CD14-positive monocyte (primary cell): ENCODE measurements around the gene MRPL23. TPM values are rescaled to one million over a fixed set of nuclear protein-coding genes. Genes with fewer than 3 reads are reported as not detected.

Source experiments
- DNase-seq, 3 donors: peaks; one replicate each; pipeline ENCODE4 v3.0.0-alpha.2; 2011 to 2022
- H2AFZ ChIP-seq: 2 replicates; pipeline ENCODE4 v1.6.0; 2012; ENCODE audit warnings: mild to moderate bottlenecking, low read depth, low read length, inconsistent platforms; ENCODE audit not compliant: insufficient read depth, poor library complexity, severe bottlenecking
- H3K27ac ChIP-seq, 2 donors: 1 replicate in 1 of 2; 2 replicates in 1 of 2; pipeline ENCODE4 v1.5.1; 2012 to 2013; ENCODE audit warnings: low read length in 2 of 2, control low read depth in 1 of 2, inconsistent platforms in 1 of 2, low read depth in 1 of 2, mild to moderate bottlenecking in 1 of 2
- H3K27me3 ChIP-seq, 2 donors: one replicate each; pipeline versions ENCODE4 v1.6.0 to v1.6.1; 2011 to 2013; ENCODE audit warnings: low read length in 2 of 2; ENCODE audit not compliant: control insufficient read depth in 2 of 2, insufficient read depth in 2 of 2
- H3K36me3 ChIP-seq, 2 donors: replicated peaks in 1 of 2; 1 replicate in 1 of 2; 2 replicates in 1 of 2; pipeline versions ENCODE4 v1.5.1 to v1.6.1; 2012 to 2013; ENCODE audit warnings: low read length in 2 of 2, control low read depth in 1 of 2, inconsistent platforms in 1 of 2, mild to moderate bottlenecking in 1 of 2; ENCODE audit not compliant: insufficient read depth in 2 of 2, control insufficient read depth in 1 of 2
- H3K4me1 ChIP-seq, 2 donors: 1 replicate in 1 of 2; 2 replicates in 1 of 2; pipeline versions ENCODE4 v1.5.1 to v1.6.1; 2012 to 2013; ENCODE audit warnings: low read length in 2 of 2, control low read depth in 1 of 2, inconsistent platforms in 1 of 2, mild to moderate bottlenecking in 1 of 2, moderate library complexity in 1 of 2; ENCODE audit not compliant: insufficient read depth in 2 of 2, control insufficient read depth in 1 of 2
- H3K4me2 ChIP-seq: replicated peaks from 2 replicates; pipeline ENCODE3; 2012; ENCODE audit warnings: low read length, moderate library complexity, mild to moderate bottlenecking; ENCODE audit not compliant: poor library complexity, severe bottlenecking; ENCODE audit errors: extremely low read depth
- H3K4me3 ChIP-seq, 3 experiments: fragments of 200-600 bp in 1 of 3; sonication (generic) in 1 of 3; replicated peaks in 1 of 3; 1 replicate in 2 of 3; 2 replicates in 1 of 3; pipeline ENCODE4 v1.5.1; 2011 to 2013; ENCODE audit warnings: low read length in 3 of 3, mild to moderate bottlenecking in 3 of 3, control low read depth in 2 of 3, low read depth in 2 of 3, inconsistent platforms in 1 of 3, moderate library complexity in 1 of 3
- H3K79me2 ChIP-seq: 2 replicates; pipeline ENCODE4 v1.6.0; 2012; ENCODE audit warnings: mild to moderate bottlenecking, control low read depth, inconsistent platforms, low read length, moderate library complexity; ENCODE audit not compliant: insufficient read depth
- H3K9ac ChIP-seq: 2 replicates; pipeline ENCODE4 v1.6.0; 2017; ENCODE audit warnings: low read length, mild to moderate bottlenecking; ENCODE audit not compliant: insufficient read depth, poor library complexity, severe bottlenecking
- H3K9me3 ChIP-seq, 2 donors: replicated peaks in 1 of 2; 1 replicate in 1 of 2; 2 replicates in 1 of 2; pipeline versions ENCODE4 v1.5.1 to v1.6.1; 2012 to 2013; ENCODE audit warnings: low read length in 2 of 2, control low read depth in 1 of 2; ENCODE audit not compliant: control insufficient read depth in 1 of 2, insufficient read depth in 1 of 2
- H4K20me1 ChIP-seq: 2 replicates; pipeline ENCODE4 v1.6.0; 2012; ENCODE audit warnings: mild to moderate bottlenecking, low read length, control low read depth, moderate library complexity; ENCODE audit not compliant: insufficient read depth
- H3K27ac Mint-ChIP-seq, 7 donors: one replicate each; pipeline ENCODE4 v1.8.0; 2020; ENCODE audit warnings: mild to moderate bottlenecking in 7 of 7, mixed read lengths in 7 of 7, moderate library complexity in 6 of 7, inconsistent platforms in 2 of 7
- H3K27me3 Mint-ChIP-seq, 3 donors: one replicate each; pipeline ENCODE4 v1.8.0; 2021 to 2022; ENCODE audit warnings: low read depth in 3 of 3, mild to moderate bottlenecking in 3 of 3, mixed read lengths in 3 of 3, moderate library complexity in 3 of 3, inconsistent platforms in 1 of 3
- H3K36me3 Mint-ChIP-seq, 2 donors: one replicate each; pipeline ENCODE4 v1.8.0; 2020; ENCODE audit warnings: mixed read lengths in 2 of 2, inconsistent platforms in 1 of 2, mild to moderate bottlenecking in 1 of 2
- H3K4me1 Mint-ChIP-seq: one replicate; pipeline ENCODE4 v1.8.0; 2020; ENCODE audit warnings: mild to moderate bottlenecking, mixed read lengths
- H3K4me3 Mint-ChIP-seq, 2 donors: one replicate each; pipeline ENCODE4 v1.8.0; 2020; ENCODE audit warnings: mild to moderate bottlenecking in 2 of 2, mixed read lengths in 2 of 2, moderate library complexity in 1 of 2
- H3K9me3 Mint-ChIP-seq, 7 donors: one replicate each; pipeline ENCODE4 v1.8.0; 2020 to 2022; ENCODE audit warnings: mixed read lengths in 7 of 7, mild to moderate bottlenecking in 6 of 7, moderate library complexity in 6 of 7, inconsistent platforms in 2 of 7
- WGBS: methylation state at CpG from one replicate; pipeline ENCODE4 v1.1.5; 2013; ENCODE audit warnings: missing lambda C conversion rate; ENCODE audit not compliant: insufficient coverage; 5-methylcytosine and 5-hydroxymethylcytosine counted together
- intact Hi-C, 2 donors: fragments of 100-400 bp; cut with micrococcal nuclease; formaldehyde crosslinking; loops; one replicate each; pipeline versions ENCODE4 v1.15.0 to v1.15.1; 2023
- polyA plus RNA-seq, 3 donors: library from polyadenylated mRNA; depleted of rRNA in 1 of 3; unstranded in 2 of 3; stranded (reverse) in 1 of 3; fragments of 300-500 nt in 2 of 3; fragments of >200 nt in 1 of 3; fragmentation: Illumina TruSeq in 2 of 3; gene quantifications; 1 replicate in 2 of 3; 2 replicates in 1 of 3; pipeline ENCODE4 v1.2.3, GENCODE V29; 2012 to 2021
- TF ChIP-seq, protein P1 (sequence below): fragments of 200-600 bp; IDR thresholded peaks from one replicate; pipeline ENCODE4 v1.8.0; 2022; ENCODE audit warnings: antibody characterized with exemption, mild to moderate bottlenecking

MRPL23 gene
- polyA plus RNA-seq, 3 donors, result 19.3 to 109 (median 51.1) TPM

DNA sequence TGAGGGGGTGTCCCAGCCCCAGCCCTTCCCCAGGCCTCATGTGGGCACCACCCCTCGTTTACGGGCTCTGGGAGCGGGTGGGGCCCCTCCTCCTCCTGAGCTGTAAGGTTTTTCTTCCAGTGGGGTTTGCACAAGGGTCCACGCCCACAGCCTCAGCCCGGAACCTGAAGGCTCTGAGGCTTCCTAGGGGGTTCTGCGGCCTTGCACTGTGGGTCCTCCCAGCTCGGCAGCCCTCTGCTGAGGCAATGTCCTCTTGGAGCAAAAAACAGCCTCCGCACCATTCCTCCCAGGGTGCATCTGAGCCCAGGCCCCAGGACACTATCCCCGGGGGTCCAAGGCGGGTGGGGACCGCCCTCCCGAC lies 36.4 kb downstream of the MRPL23 start:
- no peaks in the 10 kb centered on the region for H3K36me3 ChIP-seq
- TF ChIP-seq, protein P1, sequence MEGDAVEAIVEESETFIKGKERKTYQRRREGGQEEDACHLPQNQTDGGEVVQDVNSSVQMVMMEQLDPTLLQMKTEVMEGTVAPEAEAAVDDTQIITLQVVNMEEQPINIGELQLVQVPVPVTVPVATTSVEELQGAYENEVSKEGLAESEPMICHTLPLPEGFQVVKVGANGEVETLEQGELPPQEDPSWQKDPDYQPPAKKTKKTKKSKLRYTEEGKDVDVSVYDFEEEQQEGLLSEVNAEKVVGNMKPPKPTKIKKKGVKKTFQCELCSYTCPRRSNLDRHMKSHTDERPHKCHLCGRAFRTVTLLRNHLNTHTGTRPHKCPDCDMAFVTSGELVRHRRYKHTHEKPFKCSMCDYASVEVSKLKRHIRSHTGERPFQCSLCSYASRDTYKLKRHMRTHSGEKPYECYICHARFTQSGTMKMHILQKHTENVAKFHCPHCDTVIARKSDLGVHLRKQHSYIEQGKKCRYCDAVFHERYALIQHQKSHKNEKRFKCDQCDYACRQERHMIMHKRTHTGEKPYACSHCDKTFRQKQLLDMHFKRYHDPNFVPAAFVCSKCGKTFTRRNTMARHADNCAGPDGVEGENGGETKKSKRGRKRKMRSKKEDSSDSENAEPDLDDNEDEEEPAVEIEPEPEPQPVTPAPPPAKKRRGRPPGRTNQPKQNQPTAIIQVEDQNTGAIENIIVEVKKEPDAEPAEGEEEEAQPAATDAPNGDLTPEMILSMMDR, result no peak
- no peak overlapping the region for H3K4me2 ChIP-seq
- no peaks in the 10 kb centered on the region for H3K27me3 ChIP-seq
- H3K9me3 Mint-ChIP-seq, result no peaks in the 10 kb centered on the region
- H3K9ac ChIP-seq, result no peak overlapping the region
- no peaks in the 10 kb centered on the region for H3K36me3 Mint-ChIP-seq
- H3K27ac Mint-ChIP-seq, result no peak overlapping the region
- no CpG with 5 or more reads among the region's 12 CpGs for WGBS
- H4K20me1 ChIP-seq, result no peaks in the 10 kb centered on the region
- no peaks in the 10 kb centered on the region for H3K79me2 ChIP-seq
- no peak overlapping the region for H3K4me3 ChIP-seq
- no peaks in the 10 kb centered on the region for H3K9me3 ChIP-seq
- H3K27me3 Mint-ChIP-seq, result no peaks in the 10 kb centered on the region
- H2AFZ ChIP-seq, result no peak overlapping the region
- H3K4me1 Mint-ChIP-seq, result no peaks in the 10 kb centered on the region
- no peak for DNase-seq
- no peaks in the 10 kb centered on the region for H3K4me1 ChIP-seq
- H3K4me3 Mint-ChIP-seq, result no peak overlapping the region
- intact Hi-C loops, result no loop called here
- H3K27ac ChIP-seq, result no peak overlapping the region

DNA sequence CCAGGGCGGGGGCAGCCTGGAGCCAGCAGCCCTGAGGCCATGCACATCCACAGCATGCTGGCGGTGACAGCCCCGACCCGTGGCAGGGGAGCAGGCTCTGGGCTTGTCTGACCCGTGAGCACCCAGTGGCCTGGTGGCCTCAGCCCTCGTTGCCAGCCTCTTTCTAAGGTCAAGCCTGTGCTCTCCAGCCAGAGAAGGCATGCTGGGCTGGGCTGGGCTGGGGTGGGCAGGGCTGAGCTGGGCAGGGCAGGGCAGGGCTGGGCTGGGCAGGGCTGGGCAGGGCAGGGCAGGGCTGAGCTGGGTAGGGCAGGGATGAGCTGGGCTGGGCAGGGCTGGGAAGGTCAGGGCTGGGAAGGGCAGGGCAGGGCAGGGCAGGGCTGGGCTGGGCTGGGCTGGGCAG lies 39.9 kb downstream of the MRPL23 start:
- no peaks in the 10 kb centered on the region for H3K79me2 ChIP-seq
- intact Hi-C loops, result no loop called here

More for the DNA sequence above, 39.9 kb downstream of the MRPL23 start:
- DNase-seq, result no peak
- WGBS, result no CpG with 5 or more reads among the region's 6 CpGs
- Mint-ChIP-seq H3K9me3 (no peaks in the 10 kb centered on the region), H3K27me3 (peaks cover 0 to 2% (median 1%) of the 10 kb centered on the region in 3 donors), H3K27ac (no peak overlapping the region), H3K4me1 (no peaks in the 10 kb centered on the region), H3K4me3 (no peak overlapping the region), H3K36me3 (no peaks in the 10 kb centered on the region)
- Histone ChIP-seq H3K9me3 (no peaks in the 10 kb centered on the region), H4K20me1 (no peaks in the 10 kb centered on the region), H2AFZ (no peak overlapping the region), H3K4me1 (no peaks in the 10 kb centered on the region), H3K27me3 (no peaks in the 10 kb centered on the region), H3K27ac (no peak overlapping the region), H3K9ac (no peak overlapping the region), H3K36me3 (no peaks in the 10 kb centered on the region), H3K4me2 (no peak overlapping the region), H3K4me3 (no peak overlapping the region)
- TF ChIP-seq, protein P1, result no peak
